B cell (primary cell): ENCODE results near the gene M6PR.

Experiments
- EZH2 ChIP-seq: IDR thresholded peaks from 2 replicates; pipeline ENCODE4 v1.6.1; 2012; ENCODE audit warnings: borderline replicate concordance, low read depth, mild to moderate bottlenecking, moderate library complexity, low read length; ENCODE audit not compliant: insufficient read depth, poor library complexity, severe bottlenecking
- TF ChIP-seq, protein P1 (sequence below): fragments of 200-600 bp; IDR thresholded peaks from one replicate; pipeline ENCODE4 v1.8.0; 2022; ENCODE audit warnings: antibody characterized with exemption, mild to moderate bottlenecking

DNA sequence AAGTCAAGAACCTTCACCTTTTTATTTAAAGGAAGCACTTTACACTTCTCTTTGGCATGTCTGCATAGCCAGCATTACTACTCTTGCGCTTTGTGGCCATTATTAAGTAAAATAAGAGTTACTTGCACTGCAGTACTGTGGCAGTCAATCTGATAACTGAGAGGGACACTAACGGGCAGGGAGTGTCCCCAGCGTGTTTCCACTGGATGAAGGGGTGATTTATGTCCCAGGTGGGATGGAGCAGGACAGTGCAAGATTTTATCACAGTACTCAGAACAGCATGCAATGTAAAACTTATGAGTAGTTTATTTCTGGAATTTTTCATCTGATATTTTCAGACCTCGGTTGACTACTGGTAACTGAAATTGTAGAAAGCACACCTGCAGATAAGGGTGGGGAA lies 8.1 kb upstream of the M6PR start:
- TF ChIP-seq, protein P1, sequence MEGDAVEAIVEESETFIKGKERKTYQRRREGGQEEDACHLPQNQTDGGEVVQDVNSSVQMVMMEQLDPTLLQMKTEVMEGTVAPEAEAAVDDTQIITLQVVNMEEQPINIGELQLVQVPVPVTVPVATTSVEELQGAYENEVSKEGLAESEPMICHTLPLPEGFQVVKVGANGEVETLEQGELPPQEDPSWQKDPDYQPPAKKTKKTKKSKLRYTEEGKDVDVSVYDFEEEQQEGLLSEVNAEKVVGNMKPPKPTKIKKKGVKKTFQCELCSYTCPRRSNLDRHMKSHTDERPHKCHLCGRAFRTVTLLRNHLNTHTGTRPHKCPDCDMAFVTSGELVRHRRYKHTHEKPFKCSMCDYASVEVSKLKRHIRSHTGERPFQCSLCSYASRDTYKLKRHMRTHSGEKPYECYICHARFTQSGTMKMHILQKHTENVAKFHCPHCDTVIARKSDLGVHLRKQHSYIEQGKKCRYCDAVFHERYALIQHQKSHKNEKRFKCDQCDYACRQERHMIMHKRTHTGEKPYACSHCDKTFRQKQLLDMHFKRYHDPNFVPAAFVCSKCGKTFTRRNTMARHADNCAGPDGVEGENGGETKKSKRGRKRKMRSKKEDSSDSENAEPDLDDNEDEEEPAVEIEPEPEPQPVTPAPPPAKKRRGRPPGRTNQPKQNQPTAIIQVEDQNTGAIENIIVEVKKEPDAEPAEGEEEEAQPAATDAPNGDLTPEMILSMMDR, result no peak
- no peak for TF ChIP-seq EZH2
